Liver (tissue), 9 donors: ENCODE results near the gene PHYHD1. TPM values are rescaled to one million over a fixed set of nuclear protein-coding genes. Genes with fewer than 3 reads are reported as not detected.

Experiments
- DNase-seq: peaks from one replicate; pipeline ENCODE4 v3.0.0-alpha.2; 2017; ENCODE audit warnings: low spot score
- H3K27ac ChIP-seq, 2 donors: one replicate each; pipeline ENCODE4 v1.7.0; 2013; ENCODE audit warnings: inconsistent platforms in 2 of 2, low read length in 2 of 2, control low read depth in 1 of 2, low read depth in 1 of 2, mild to moderate bottlenecking in 1 of 2
- H3K27me3 ChIP-seq, 4 donors: one replicate each; pipeline versions ENCODE4 v1.6.1 to v1.7.0; 2013; ENCODE audit warnings: low read length in 3 of 4, inconsistent platforms in 1 of 4, mild to moderate bottlenecking in 1 of 4, moderate library complexity in 1 of 4; ENCODE audit not compliant: control insufficient read depth in 4 of 4, insufficient read depth in 4 of 4
- H3K36me3 ChIP-seq, 4 donors: one replicate each; pipeline versions ENCODE4 v1.6.1 to v1.7.0; 2013; ENCODE audit warnings: low read length in 3 of 4, mild to moderate bottlenecking in 3 of 4, low read depth in 1 of 4, moderate library complexity in 1 of 4; ENCODE audit not compliant: control insufficient read depth in 4 of 4, insufficient read depth in 3 of 4
- H3K4me1 ChIP-seq, 4 donors: one replicate each; pipeline versions ENCODE4 v1.6.1 to v1.7.0; 2013; ENCODE audit warnings: low read length in 3 of 4, mild to moderate bottlenecking in 3 of 4, moderate library complexity in 1 of 4; ENCODE audit not compliant: control insufficient read depth in 4 of 4, insufficient read depth in 4 of 4
- H3K4me3 ChIP-seq, 3 donors: one replicate each; pipeline versions ENCODE4 v1.6.1 to v1.7.0; 2013; ENCODE audit warnings: low read length in 3 of 3, control low read depth in 1 of 3, low read depth in 1 of 3, mild to moderate bottlenecking in 1 of 3
- H3K9ac ChIP-seq, 2 donors: one replicate each; pipeline ENCODE4 v1.7.0; 2013; ENCODE audit warnings: low read length in 2 of 2, mild to moderate bottlenecking in 2 of 2, moderate library complexity in 2 of 2, control low read depth in 1 of 2, low read depth in 1 of 2
- H3K9me3 ChIP-seq, 4 donors: one replicate each; pipeline versions ENCODE4 v1.6.1 to v1.7.0; 2013; ENCODE audit warnings: low read length in 3 of 4; ENCODE audit not compliant: control insufficient read depth in 4 of 4
- EGR1 ChIP-seq, 2 donors: IDR thresholded peaks; 2 replicates each; pipeline ENCODE4 v1.6.1; 2016 to 2018; ENCODE audit warnings: antibody characterized with exemption in 2 of 2, low read depth in 2 of 2
- FOXA1 ChIP-seq: IDR thresholded peaks from 2 replicates; pipeline ENCODE4 v1.6.1; 2016; ENCODE audit warnings: antibody characterized with exemption
- GABPA ChIP-seq, 2 donors: IDR thresholded peaks in 1 of 2; conservative IDR thresholded peaks in 1 of 2; 2 replicates each; pipeline ENCODE4 v1.6.1; 2016; ENCODE audit warnings: antibody characterized with exemption in 2 of 2, mild to moderate bottlenecking in 1 of 2, moderate library complexity in 1 of 2
- HNF4A ChIP-seq, 2 donors: conservative IDR thresholded peaks; 2 replicates each; pipeline ENCODE4 v1.6.1; 2016; ENCODE audit warnings: antibody characterized with exemption in 2 of 2, mild to moderate bottlenecking in 2 of 2
- HNF4G ChIP-seq: IDR thresholded peaks from 2 replicates; pipeline ENCODE4 v1.6.1; 2016; ENCODE audit warnings: antibody characterized with exemption
- JUND ChIP-seq, 2 donors: IDR thresholded peaks; 2 replicates each; pipeline ENCODE4 v1.6.1; 2016; ENCODE audit warnings: antibody characterized with exemption in 2 of 2
- MAX ChIP-seq: IDR thresholded peaks from 2 replicates; pipeline ENCODE4 v1.6.1; 2016; ENCODE audit warnings: antibody characterized with exemption
- NR2F2 ChIP-seq: IDR thresholded peaks from 2 replicates; pipeline ENCODE4 v1.6.1; 2016; ENCODE audit warnings: antibody characterized with exemption
- RAD21 ChIP-seq, 2 donors: IDR thresholded peaks; 2 replicates each; pipeline ENCODE4 v1.6.1; 2016; ENCODE audit warnings: antibody characterized with exemption in 2 of 2, mild to moderate bottlenecking in 2 of 2
- REST ChIP-seq: IDR thresholded peaks from 2 replicates; pipeline ENCODE4 v1.6.1; 2016; ENCODE audit warnings: antibody characterized with exemption, mild to moderate bottlenecking
- RXRA ChIP-seq, 2 donors: IDR thresholded peaks; 2 replicates each; pipeline ENCODE4 v1.6.1; 2017 to 2018; ENCODE audit warnings: antibody characterized with exemption in 2 of 2, mild to moderate bottlenecking in 1 of 2
- TAF1 ChIP-seq: conservative IDR thresholded peaks from 2 replicates; pipeline ENCODE4 v1.6.1; 2016; ENCODE audit warnings: antibody characterized with exemption, mild to moderate bottlenecking
- YY1 ChIP-seq: IDR thresholded peaks from 2 replicates; pipeline ENCODE4 v1.6.1; 2016; ENCODE audit warnings: antibody characterized with exemption, mild to moderate bottlenecking
- WGBS: extraction: QIAGEN DNeasy Blood & Tissue Kit; methylation state at CpG from one replicate; pipeline ENCODE4 v1.1.7; 2013; 5-methylcytosine and 5-hydroxymethylcytosine counted together
- polyA plus RNA-seq, 2 donors: library from polyadenylated mRNA; stranded (reverse) in 1 of 2; unstranded in 1 of 2; fragments of 200-250 nt in 1 of 2; fragments of >200 nt in 1 of 2; fragmentation: Nextera tagmentation in 1 of 2; extraction: Ambion mirVana in 1 of 2; gene quantifications; one replicate each; pipeline versions ENCODE4 v1.2.1 to v1.2.3, GENCODE V29; 2013 to 2015
- total RNA-seq, 2 donors: library from RNA; depleted of rRNA; stranded (reverse); fragments of >200 nt; gene quantifications; one replicate each; pipeline ENCODE4 v1.2.3, GENCODE V29; 2014
- TF ChIP-seq, protein P1 (sequence below): fragments of 150-350 bp; IDR thresholded peaks from 2 replicates; pipeline ENCODE4 v1.5.1; 2017; ENCODE audit warnings: improper control_type of control experiment, low read depth, low read length; ENCODE audit not compliant: missing input control
- donor health status: healthy.
- donor health status: healthy.
- donor health status: healthy.
- donor health status: healthy.
- donor health status: healthy.

The PHYHD1 gene
- total and polyA plus RNA-seq, 4 donors = 9.2 to 72.8 (median 31.3) TPM

DNA sequence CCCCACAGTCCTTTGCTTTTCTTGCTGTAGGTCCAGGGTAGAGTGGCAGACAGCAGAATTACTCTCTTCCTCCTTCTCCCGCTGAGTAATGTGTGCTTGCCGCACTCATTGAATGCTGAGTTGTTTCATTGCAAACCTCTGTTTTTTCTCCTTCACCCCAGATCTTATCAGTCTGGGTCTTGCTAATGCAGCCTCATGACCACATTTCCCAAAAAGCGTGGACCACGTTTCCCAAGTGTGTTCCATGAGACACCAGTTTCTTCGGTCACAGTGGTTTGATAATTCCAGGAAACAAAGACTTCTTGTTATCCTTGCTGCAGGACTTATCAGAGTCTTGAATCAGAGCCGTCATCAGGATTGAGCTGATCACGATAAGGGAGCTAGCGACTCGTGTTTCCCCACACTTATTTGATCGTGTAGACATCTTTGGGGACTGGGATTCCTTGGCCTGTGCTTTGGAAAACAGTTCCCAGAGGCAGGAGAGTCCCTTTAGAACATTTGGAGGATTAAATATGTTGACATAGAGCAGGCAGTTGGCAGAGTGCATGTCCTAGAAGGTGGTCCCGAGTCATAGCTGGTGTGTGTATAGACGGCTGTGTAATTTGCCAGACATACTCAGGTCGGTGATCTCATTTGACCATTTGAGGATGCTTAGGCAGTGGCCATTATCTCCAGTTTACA is 34.4 kb upstream of the PHYHD1 start:
- Histone ChIP-seq H3K4me3 (no peak overlapping the region), H3K27ac (no peak overlapping the region), H3K4me1 (peaks cover 9 to 35% (median 23%) of the 10 kb centered on the region in 4 donors), H3K27me3 (no peaks in the 10 kb centered on the region), H3K36me3 (peaks cover 7 to 28% (median 19%) of the 10 kb centered on the region in 4 donors), H3K9me3 (no peaks in the 10 kb centered on the region), H3K9ac (no peak overlapping the region)
- TF ChIP-seq YY1 = no peak
- no peak for TF ChIP-seq MAX
- TF ChIP-seq RAD21 (IDR thresholded peaks at IDR 0.05) = no peak
- TF ChIP-seq HNF4G = no peak
- TF ChIP-seq RXRA (IDR thresholded peaks at IDR 0.05) = no peak
- no peak for TF ChIP-seq TAF1
- TF ChIP-seq JUND (IDR thresholded peaks at IDR 0.05) = no peak
- TF ChIP-seq, protein P1, sequence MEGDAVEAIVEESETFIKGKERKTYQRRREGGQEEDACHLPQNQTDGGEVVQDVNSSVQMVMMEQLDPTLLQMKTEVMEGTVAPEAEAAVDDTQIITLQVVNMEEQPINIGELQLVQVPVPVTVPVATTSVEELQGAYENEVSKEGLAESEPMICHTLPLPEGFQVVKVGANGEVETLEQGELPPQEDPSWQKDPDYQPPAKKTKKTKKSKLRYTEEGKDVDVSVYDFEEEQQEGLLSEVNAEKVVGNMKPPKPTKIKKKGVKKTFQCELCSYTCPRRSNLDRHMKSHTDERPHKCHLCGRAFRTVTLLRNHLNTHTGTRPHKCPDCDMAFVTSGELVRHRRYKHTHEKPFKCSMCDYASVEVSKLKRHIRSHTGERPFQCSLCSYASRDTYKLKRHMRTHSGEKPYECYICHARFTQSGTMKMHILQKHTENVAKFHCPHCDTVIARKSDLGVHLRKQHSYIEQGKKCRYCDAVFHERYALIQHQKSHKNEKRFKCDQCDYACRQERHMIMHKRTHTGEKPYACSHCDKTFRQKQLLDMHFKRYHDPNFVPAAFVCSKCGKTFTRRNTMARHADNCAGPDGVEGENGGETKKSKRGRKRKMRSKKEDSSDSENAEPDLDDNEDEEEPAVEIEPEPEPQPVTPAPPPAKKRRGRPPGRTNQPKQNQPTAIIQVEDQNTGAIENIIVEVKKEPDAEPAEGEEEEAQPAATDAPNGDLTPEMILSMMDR = no peak
- TF ChIP-seq REST = no peak
- TF ChIP-seq HNF4A (conservative IDR thresholded peaks at IDR 0.05) = no peak
- TF ChIP-seq GABPA (IDR thresholded peaks at IDR 0.05 in 1 of 2, conservative IDR thresholded peaks at IDR 0.05 in 1 of 2) = no peak
- TF ChIP-seq NR2F2 = no peak
- no peak for TF ChIP-seq EGR1 (IDR thresholded peaks at IDR 0.05; ENCODE audit: low read depth in 2 of 2)
- 77% methylated on average over 13 of the region's 13 CpGs for WGBS
- DNase-seq = no peak

GRCh38 chr9:128887049-128887448 is 33.7 kb upstream of the PHYHD1 start:
- 98% methylated on average over 3 of the region's 3 CpGs for WGBS
- Histone ChIP-seq H3K27me3 (no peaks in the 10 kb centered on the region), H3K9me3 (no peaks in the 10 kb centered on the region), H3K36me3 (peaks cover 7 to 28% (median 19%) of the 10 kb centered on the region in 4 donors), H3K4me3 (no peak overlapping the region), H3K4me1 (peaks cover 9 to 42% (median 25%) of the 10 kb centered on the region in 4 donors), H3K27ac (no peak overlapping the region), H3K9ac (no peak overlapping the region)
- TF ChIP-seq FOXA1 (no peak), GABPA (IDR thresholded peaks at IDR 0.05 in 1 of 2, conservative IDR thresholded peaks at IDR 0.05 in 1 of 2) (no peak)
- no peak for DNase-seq
